ENCODE data around the gene PIK3C3.

DNA sequence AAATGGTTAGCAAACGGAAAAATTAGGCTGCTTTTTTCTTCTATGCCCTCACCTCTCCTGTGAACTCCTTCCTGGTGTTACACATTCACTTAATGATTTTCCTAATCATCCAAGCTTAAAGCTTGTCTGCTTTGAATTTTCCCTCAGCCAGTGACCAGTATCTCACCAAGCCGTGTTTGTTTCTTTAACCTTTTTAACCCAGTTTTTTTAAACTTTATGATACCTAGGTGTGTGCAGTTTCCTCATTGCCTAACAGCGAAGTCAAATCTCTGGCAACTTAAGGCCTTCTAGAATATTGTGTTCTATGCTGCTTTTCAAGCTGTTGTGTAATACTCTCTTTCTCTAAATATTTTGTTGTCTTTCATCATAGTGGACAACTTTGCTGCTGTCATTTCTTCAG, 113.0 kb downstream of the PIK3C3 start:
- TF ChIP-seq, protein P1, sequence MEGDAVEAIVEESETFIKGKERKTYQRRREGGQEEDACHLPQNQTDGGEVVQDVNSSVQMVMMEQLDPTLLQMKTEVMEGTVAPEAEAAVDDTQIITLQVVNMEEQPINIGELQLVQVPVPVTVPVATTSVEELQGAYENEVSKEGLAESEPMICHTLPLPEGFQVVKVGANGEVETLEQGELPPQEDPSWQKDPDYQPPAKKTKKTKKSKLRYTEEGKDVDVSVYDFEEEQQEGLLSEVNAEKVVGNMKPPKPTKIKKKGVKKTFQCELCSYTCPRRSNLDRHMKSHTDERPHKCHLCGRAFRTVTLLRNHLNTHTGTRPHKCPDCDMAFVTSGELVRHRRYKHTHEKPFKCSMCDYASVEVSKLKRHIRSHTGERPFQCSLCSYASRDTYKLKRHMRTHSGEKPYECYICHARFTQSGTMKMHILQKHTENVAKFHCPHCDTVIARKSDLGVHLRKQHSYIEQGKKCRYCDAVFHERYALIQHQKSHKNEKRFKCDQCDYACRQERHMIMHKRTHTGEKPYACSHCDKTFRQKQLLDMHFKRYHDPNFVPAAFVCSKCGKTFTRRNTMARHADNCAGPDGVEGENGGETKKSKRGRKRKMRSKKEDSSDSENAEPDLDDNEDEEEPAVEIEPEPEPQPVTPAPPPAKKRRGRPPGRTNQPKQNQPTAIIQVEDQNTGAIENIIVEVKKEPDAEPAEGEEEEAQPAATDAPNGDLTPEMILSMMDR (IDR thresholded peaks at IDR 0.05; ENCODE audit: low read depth, low read length, missing input control) = no peak
- TF ChIP-seq, protein P2, sequence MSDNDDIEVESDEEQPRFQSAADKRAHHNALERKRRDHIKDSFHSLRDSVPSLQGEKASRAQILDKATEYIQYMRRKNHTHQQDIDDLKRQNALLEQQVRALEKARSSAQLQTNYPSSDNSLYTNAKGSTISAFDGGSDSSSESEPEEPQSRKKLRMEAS (IDR thresholded peaks at IDR 0.05) = no peak
- TF ChIP-seq RAD21 (IDR thresholded peaks at IDR 0.05) = no peak
- no peak for TF ChIP-seq FOXA1 (IDR thresholded peaks at IDR 0.05)
